H54 (cell line): ENCODE measurements around the gene EEPD1.
A peak's percentile ranks its signal among the peaks of the same experiment; 100 is the strongest.
"Not testable (repeated sequence)": the region's sequence is repeated elsewhere in the genome, so short reads cannot be mapped to it uniquely, and the experiment has no call there.

ENCODE experiments used
- DNase-seq: peaks from one replicate; pipeline ENCODE4 v3.0.0; 2011; ENCODE audit warnings: low spot score, mixed read lengths; ENCODE audit not compliant: insufficient read length
- FAIRE-seq: peaks from 3 replicates; lab custom pipeline; 2011; peaks lifted over from hg19 to GRCh38; lab: Jason Lieb, UNC
- POLR2A ChIP-seq: IDR thresholded peaks from 2 replicates; pipeline ENCODE4 v1.6.1; 2011; ENCODE audit warnings: low read depth, mild to moderate bottlenecking, low read length

EEPD1 gene

DNA sequence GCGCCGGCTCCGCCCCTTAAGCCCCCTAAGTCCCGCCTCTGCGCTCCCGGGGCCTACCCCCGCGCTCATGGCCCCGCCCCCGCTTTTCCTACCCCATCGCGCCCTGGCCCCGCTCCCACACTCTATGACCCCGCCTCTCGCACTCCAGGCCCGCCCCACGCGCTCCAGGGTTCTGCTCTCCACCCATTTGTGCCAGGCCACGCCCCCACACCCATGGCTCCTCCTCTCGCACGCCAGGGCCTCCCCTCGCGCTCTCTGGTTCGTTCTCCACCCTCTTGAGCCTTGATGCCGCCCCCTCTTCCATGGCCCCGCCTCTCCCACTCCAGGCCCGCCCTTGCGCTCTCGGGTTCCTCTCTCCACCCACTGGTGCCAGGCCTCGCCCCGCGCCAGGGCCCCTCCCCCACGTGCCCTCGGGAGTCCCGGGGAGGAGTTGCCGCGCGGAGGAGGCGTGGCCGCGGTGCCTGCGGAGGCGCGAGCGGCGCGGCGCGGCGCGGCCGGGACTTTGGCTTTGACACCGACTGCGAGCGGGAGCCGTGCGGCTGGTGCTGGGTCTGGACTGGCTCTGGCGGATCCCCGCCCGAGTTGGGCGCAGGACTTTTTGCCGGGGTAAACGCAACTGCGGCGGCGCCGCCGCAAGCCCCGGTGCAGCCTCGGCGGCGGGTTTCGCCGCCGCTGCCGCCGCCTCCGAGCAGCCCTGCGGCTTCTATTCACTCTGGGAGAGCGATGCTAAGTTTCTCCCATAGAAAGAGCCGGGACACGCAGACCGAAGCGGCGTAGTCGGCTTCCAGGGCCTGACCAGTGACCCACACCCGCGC is at the start of gene EEPD1:
Gene EEPD1 (plus strand): TSS at position 499 of the 815 bp plus-strand sequence. CDS start 1,071 bp downstream, outside the sequence.
- DNase-seq: peak; percentile 99
- no peak for FAIRE-seq
- peak; percentile 86 for TF ChIP-seq POLR2A

- no peak for TF ChIP-seq POLR2A
- DNase-seq (no peak), FAIRE-seq (no peak)
Observed at GRCh38 chr7:36103837-36104561, 49.1 kb upstream of the EEPD1 start.

DNA sequence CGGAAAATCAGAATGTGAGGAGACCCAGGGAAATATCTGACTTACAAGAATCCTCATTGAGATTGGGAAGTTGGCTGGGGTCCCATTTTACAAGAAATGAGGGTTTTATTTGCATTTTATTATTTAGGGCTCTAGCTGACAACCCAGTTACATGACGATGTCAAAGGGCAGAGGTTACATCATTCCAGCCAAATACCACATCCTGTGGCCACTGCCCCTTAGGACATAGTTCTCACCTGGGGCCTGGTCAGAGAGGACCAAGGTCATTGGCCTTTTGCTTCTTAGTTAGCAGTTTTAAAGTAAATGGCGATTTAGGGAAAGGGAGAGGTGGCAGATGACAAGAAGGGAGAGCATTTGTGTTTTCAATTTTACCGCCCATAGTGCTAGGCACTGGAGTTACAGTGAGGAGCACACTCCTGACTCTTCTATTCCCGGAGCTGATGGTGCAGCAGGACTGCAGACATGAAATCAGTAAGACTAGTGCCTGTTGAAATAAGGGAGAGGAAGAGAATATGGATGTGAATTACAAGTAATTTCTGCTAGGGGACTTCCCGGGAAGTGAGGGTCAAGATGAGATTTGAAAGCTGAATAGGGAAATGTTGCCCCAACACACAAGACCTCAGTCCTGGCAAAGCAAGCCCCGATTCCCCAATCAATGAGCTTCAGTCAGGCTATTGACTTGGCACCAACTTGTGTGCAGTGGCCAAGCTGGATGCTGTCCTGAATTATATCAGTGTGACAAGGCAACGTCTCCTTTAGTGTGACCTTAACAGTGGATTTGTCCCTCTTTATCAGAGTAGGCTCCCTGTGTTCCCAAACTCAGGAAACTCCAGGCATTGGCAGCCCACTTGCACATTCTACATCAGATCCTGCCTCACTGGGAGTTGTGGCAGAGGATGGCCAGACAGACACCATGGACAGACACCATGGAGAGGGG is 45.8 kb upstream of the EEPD1 start:
- DNase-seq, FAIRE-seq: not testable (repeated sequence)

- FAIRE-seq (no peak), DNase-seq (no peak)
Observed at GRCh38 chr7:36107926-36108631, 45.0 kb upstream of the EEPD1 start.

DNA sequence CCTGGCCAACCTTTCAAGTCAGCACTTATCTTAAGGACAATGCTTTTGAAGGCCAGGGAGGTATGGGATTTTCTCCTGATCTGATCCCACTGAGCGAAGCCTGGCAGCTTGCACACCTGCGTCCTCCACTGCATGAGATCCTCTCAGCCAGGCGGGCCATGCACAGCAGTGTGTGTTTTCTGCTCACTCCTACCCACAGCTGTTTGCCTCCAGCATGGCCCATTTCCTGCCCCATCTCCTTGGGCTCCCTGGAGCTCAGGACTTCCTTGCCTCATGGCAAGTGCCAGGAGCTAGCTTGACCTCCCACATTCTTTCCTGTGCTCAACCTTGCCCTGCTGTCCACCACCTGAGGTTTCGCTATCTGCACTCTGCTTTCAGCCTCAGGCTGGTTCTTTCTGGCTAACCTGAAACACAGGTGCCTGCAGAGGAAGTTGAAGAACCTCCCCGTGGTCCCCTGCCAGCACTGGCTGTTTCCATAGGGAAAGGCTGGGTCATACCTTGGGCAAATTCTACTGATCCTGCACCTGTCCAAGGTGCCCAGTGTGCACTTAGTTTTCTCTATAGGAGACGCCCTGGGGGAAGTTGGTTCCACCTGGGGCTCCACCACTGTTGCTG is 43.9 kb upstream of the EEPD1 start:
- TF ChIP-seq POLR2A: no peak
- FAIRE-seq (no peak), DNase-seq (no peak)

More at GRCh38 chr7:36107926-36108631, 45.0 kb upstream of the EEPD1 start:
- TF ChIP-seq POLR2A: no peak

- DNase-seq (no peak), FAIRE-seq (no peak)
- no peak for TF ChIP-seq POLR2A
Observed at GRCh38 chr7:36110584-36110983, 42.5 kb upstream of the EEPD1 start.

GRCh38 chr7:36112969-36113368 is 40.1 kb upstream of the EEPD1 start:
- no peak for TF ChIP-seq POLR2A
- FAIRE-seq (no peak), DNase-seq (no peak)

GRCh38 chr7:36114355-36114754 is 38.7 kb upstream of the EEPD1 start:
- FAIRE-seq (no peak), DNase-seq (no peak)
- no peak for TF ChIP-seq POLR2A

DNA sequence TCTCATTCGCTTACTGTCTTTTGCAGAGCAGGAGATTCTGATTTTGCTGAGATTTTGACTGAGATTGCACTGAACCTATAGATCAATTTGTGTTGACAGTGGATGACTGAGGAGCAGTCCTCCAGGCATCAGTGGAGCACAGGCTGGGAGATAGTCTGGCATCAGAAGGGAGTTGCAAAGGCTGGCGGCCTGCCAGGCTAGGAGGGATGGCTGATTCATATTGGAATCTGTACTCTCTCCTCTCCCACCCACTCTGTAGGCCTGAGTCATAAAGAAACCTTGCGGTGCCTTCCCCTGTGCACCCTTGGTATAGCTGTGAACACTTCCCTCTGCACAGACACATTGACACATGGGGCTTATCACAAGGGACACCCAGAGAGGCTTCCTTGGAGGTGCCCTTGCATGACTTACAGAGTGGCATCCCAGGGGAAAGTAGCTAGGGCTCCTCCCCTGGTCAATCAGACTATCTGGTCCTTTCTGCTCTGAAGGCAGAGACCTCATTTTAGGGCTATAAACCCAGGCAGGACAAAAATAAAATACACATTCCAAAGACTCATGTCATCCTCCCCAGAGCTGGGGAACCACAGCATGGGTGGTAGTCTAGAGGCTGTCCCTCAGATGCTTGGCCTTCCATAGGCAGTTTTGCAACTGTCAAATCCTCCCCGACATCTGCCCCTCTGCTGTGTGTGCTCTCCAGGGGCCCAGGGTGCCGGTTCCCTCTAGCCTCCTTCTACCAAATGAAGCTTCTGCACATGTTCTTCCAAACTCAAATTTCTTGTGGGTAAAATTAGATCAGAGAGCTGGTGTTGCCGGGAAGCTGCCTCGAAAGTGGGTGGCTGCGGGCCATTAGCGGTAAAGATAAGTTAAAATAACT is 37.4 kb upstream of the EEPD1 start:
- TF ChIP-seq POLR2A: peak; percentile 33; the same call in 1 of the 2 replicates
- FAIRE-seq (peak; percentile 93), DNase-seq (peak; percentile 94)

- peak; percentile 39 for DNase-seq
- peak; percentile 32; the same call in 1 of the 2 replicates for TF ChIP-seq POLR2A
- peak; percentile 45 for FAIRE-seq
Observed at GRCh38 chr7:36116347-36117202, 36.5 kb upstream of the EEPD1 start.
